ENCODE results near the gene TRIM33.
"Not testable (repeated sequence)": the region's sequence is repeated elsewhere in the genome, so short reads cannot be mapped to it uniquely, and the experiment has no call there.

Gene TRIM33

GRCh38 chr1:114443226-114443625 lies 67.8 kb downstream of the TRIM33 start:
- H3K27me3 ChIP-seq (ENCODE audit: low read depth, low read length) = not testable (repeated sequence)
- peaks cover 22 to 26% of the 10 kb centered on the region in 2 donors for H3K36me3 ChIP-seq (ENCODE audit: control insufficient read depth in 1 of 2, insufficient read depth in 2 of 2, low read length in 2 of 2)

DNA sequence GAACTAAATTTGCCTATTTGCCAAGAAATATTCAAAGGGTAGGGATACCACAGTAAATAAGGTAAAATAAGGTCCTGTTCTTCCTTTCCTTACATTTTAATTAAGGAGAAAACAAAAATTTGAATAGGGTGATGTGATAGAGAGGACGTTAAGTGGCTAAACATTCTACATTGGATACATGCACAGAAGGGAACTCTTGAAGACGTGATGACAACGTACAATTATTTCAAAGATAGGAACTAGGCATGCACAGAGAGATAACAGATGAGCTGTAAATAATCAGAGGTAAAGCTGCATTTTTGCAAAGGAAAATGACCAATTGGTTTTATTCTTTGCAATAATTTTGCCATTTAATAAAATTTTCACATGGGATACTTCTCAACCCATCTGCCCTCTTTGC lies 69.7 kb downstream of the TRIM33 start:
- H3K9me3 ChIP-seq (ENCODE audit: control insufficient read depth in 1 of 2, low read length in 2 of 2) = no peaks in the 10 kb centered on the region
- H3K4me3 ChIP-seq (ENCODE audit: low read depth in 1 of 2, low read length in 2 of 2) = no peak overlapping the region
- no peaks in the 10 kb centered on the region for H3K27me3 ChIP-seq (ENCODE audit: low read depth, low read length)
- H3K27ac ChIP-seq (ENCODE audit: low read length) = no peak overlapping the region
- no peaks in the 10 kb centered on the region for H3K4me1 ChIP-seq (ENCODE audit: control insufficient read depth in 1 of 2, insufficient read depth in 2 of 2, low read length in 2 of 2)
- peaks cover 22 to 24% of the 10 kb centered on the region in 2 donors for H3K36me3 ChIP-seq (ENCODE audit: control insufficient read depth in 1 of 2, insufficient read depth in 2 of 2, low read length in 2 of 2)

More at GRCh38 chr1:114443226-114443625, 67.8 kb downstream of the TRIM33 start:
- H3K4me3 ChIP-seq (ENCODE audit: low read depth in 1 of 2, low read length in 2 of 2); H3K27ac ChIP-seq (ENCODE audit: low read length); H3K9me3 ChIP-seq (ENCODE audit: control insufficient read depth in 1 of 2, low read length in 2 of 2); H3K4me1 ChIP-seq (ENCODE audit: control insufficient read depth in 1 of 2, insufficient read depth in 2 of 2, low read length in 2 of 2): not testable (repeated sequence)

GRCh38 chr1:114439369-114439768 lies 71.6 kb downstream of the TRIM33 start:
- H3K27ac ChIP-seq (ENCODE audit: low read length) = no peak overlapping the region

DNA sequence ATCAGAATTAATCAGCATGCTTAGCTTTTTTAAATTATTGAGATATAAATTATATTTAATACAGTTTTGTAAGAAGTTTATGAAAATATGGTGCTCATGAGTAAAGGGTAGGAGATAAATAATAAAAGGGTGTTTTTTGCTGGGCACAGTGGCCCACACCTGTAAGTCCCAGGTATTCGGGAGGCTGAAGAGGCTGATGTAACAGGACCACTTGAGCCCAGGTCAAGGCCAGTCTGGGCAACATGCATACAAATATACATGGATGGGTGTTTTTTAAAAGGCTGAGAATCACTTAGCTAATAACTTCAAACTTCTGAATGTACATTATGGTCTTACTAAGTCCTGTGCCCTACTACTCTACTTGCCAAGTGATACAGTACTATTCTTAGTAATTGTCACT lies 73.2 kb downstream of the TRIM33 start:
- Histone ChIP-seq H3K36me3 (ENCODE audit: control insufficient read depth in 1 of 2, insufficient read depth in 2 of 2, low read length in 2 of 2) (peaks cover 13 to 16% of the 10 kb centered on the region in 2 donors), H3K4me1 (ENCODE audit: control insufficient read depth in 1 of 2, insufficient read depth in 2 of 2, low read length in 2 of 2) (no peaks in the 10 kb centered on the region), H3K27me3 (ENCODE audit: low read depth, low read length) (no peaks in the 10 kb centered on the region), H3K27ac (ENCODE audit: low read length) (no peak overlapping the region), H3K4me3 (ENCODE audit: low read depth in 1 of 2, low read length in 2 of 2) (no peak overlapping the region), H3K9me3 (ENCODE audit: control insufficient read depth in 1 of 2, low read length in 2 of 2) (no peaks in the 10 kb centered on the region)

More at GRCh38 chr1:114439369-114439768, 71.6 kb downstream of the TRIM33 start:
- H3K27me3 ChIP-seq (ENCODE audit: low read depth, low read length) = no peaks in the 10 kb centered on the region
- no peaks in the 10 kb centered on the region for H3K9me3 ChIP-seq (ENCODE audit: control insufficient read depth in 1 of 2, low read length in 2 of 2)
- H3K36me3 ChIP-seq (ENCODE audit: control insufficient read depth in 1 of 2, insufficient read depth in 2 of 2, low read length in 2 of 2) = peaks cover 17 to 22% of the 10 kb centered on the region in 2 donors
- no peaks in the 10 kb centered on the region for H3K4me1 ChIP-seq (ENCODE audit: control insufficient read depth in 1 of 2, insufficient read depth in 2 of 2, low read length in 2 of 2)
- no peak overlapping the region for H3K4me3 ChIP-seq (ENCODE audit: low read depth in 1 of 2, low read length in 2 of 2)

DNA sequence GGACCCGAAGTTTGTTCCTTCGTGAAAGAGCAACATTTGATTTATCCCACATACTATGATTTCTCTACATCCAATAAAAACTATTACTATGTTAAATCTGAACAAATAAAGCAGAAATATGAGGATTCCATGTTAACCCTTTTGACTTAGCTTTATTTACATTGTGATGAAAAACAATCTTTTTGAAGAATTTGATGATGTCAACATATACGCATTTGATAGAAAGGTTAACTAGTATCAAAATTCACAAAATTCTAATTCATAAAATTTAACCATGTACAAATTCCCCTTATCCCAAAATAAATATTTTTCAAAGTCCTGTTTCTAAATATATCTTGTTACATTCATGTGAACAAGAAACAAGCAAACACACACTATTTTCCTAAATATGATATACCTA lies 74.2 kb downstream of the TRIM33 start:
- Histone ChIP-seq H3K9me3 (ENCODE audit: control insufficient read depth in 1 of 2, low read length in 2 of 2) (no peaks in the 10 kb centered on the region), H3K4me3 (ENCODE audit: low read depth in 1 of 2, low read length in 2 of 2) (no peak overlapping the region), H3K4me1 (ENCODE audit: control insufficient read depth in 1 of 2, insufficient read depth in 2 of 2, low read length in 2 of 2) (no peaks in the 10 kb centered on the region), H3K27me3 (ENCODE audit: low read depth, low read length) (no peaks in the 10 kb centered on the region), H3K36me3 (ENCODE audit: control insufficient read depth in 1 of 2, insufficient read depth in 2 of 2, low read length in 2 of 2) (peaks cover 13 to 16% of the 10 kb centered on the region in 2 donors), H3K27ac (ENCODE audit: low read length) (no peak overlapping the region)

- no peaks in the 10 kb centered on the region for H3K27me3 ChIP-seq (ENCODE audit: low read depth, low read length)
- no peak overlapping the region for H3K27ac ChIP-seq (ENCODE audit: low read length)
- no peak overlapping the region for H3K4me3 ChIP-seq (ENCODE audit: low read depth in 1 of 2, low read length in 2 of 2)
- H3K4me1 ChIP-seq (ENCODE audit: control insufficient read depth in 1 of 2, insufficient read depth in 2 of 2, low read length in 2 of 2) = no peaks in the 10 kb centered on the region
- H3K36me3 ChIP-seq (ENCODE audit: control insufficient read depth in 1 of 2, insufficient read depth in 2 of 2, low read length in 2 of 2) = peaks cover 4 to 6% of the 10 kb centered on the region in 2 donors
- H3K9me3 ChIP-seq (ENCODE audit: control insufficient read depth in 1 of 2, low read length in 2 of 2) = no peaks in the 10 kb centered on the region
Measured at GRCh38 chr1:114435088-114435715, 75.8 kb downstream of the TRIM33 start.

DNA sequence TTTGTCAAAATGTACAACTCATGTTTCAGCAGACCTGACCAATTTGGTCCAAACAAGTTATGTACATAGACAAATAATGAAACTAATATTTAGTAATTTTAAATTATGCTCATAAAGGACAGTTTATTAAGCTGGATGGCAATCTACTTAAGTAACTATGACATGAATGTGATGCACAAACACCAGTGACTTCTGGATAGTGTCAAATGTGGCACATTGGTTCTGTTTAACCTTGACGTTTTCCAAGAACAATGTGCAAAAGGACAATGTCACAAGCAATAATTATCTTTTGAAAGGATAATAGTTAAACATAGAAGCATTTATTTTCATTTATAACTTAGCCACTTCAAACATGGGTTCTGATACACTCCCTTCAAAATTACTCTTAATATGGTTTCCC lies 80.0 kb downstream of the TRIM33 start:
- Histone ChIP-seq H3K4me3 (ENCODE audit: low read depth in 1 of 2, low read length in 2 of 2) (no peak overlapping the region), H3K4me1 (ENCODE audit: control insufficient read depth in 1 of 2, insufficient read depth in 2 of 2, low read length in 2 of 2) (no peaks in the 10 kb centered on the region), H3K27me3 (ENCODE audit: low read depth, low read length) (no peaks in the 10 kb centered on the region), H3K36me3 (ENCODE audit: control insufficient read depth in 1 of 2, insufficient read depth in 2 of 2, low read length in 2 of 2) (peaks cover 1 to 2% of the 10 kb centered on the region in 2 donors), H3K27ac (ENCODE audit: low read length) (no peak overlapping the region), H3K9me3 (ENCODE audit: control insufficient read depth in 1 of 2, low read length in 2 of 2) (no peaks in the 10 kb centered on the region)

GRCh38 chr1:114428083-114428754 lies 82.8 kb downstream of the TRIM33 start:
- H3K4me3 ChIP-seq (ENCODE audit: low read depth in 1 of 2, low read length in 2 of 2) = no peak overlapping the region
- H3K36me3 ChIP-seq (ENCODE audit: control insufficient read depth in 1 of 2, insufficient read depth in 2 of 2, low read length in 2 of 2) = peaks cover 21 to 25% of the 10 kb centered on the region in 2 donors
- H3K27ac ChIP-seq (ENCODE audit: low read length) = no peak overlapping the region
- H3K27me3 ChIP-seq (ENCODE audit: low read depth, low read length) = no peaks in the 10 kb centered on the region
- H3K9me3 ChIP-seq (ENCODE audit: control insufficient read depth in 1 of 2, low read length in 2 of 2) = no peaks in the 10 kb centered on the region
- H3K4me1 ChIP-seq (ENCODE audit: control insufficient read depth in 1 of 2, insufficient read depth in 2 of 2, low read length in 2 of 2) = no peaks in the 10 kb centered on the region

DNA sequence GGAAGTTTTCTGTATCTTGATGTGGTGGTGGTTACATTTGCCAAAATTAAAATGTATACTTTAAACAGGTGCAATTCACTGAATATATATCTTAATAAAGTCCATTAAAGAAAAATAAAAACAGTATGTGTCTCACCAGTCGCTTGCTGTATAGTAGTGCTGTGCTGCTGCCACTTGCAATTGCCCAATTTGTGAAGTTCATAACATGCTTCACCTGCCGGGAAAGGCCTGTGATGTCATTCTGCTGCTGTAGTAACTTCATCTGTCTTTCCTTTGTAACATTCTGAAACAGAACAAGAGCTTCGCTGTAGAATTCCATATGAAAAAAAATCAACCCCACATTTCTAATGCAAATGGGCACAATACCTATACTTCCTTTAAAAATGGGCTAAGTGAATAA lies 83.4 kb downstream of the TRIM33 start:
- no peaks in the 10 kb centered on the region for H3K9me3 ChIP-seq (ENCODE audit: control insufficient read depth in 1 of 2, low read length in 2 of 2)
- H3K4me1 ChIP-seq (ENCODE audit: control insufficient read depth in 1 of 2, insufficient read depth in 2 of 2, low read length in 2 of 2) = no peaks in the 10 kb centered on the region
- peaks cover 21 to 25% of the 10 kb centered on the region in 2 donors for H3K36me3 ChIP-seq (ENCODE audit: control insufficient read depth in 1 of 2, insufficient read depth in 2 of 2, low read length in 2 of 2)
- no peaks in the 10 kb centered on the region for H3K27me3 ChIP-seq (ENCODE audit: low read depth, low read length)
- no peak overlapping the region for H3K4me3 ChIP-seq (ENCODE audit: low read depth in 1 of 2, low read length in 2 of 2)
- H3K27ac ChIP-seq (ENCODE audit: low read length) = no peak overlapping the region

- no peaks in the 10 kb centered on the region for H3K9me3 ChIP-seq (ENCODE audit: control insufficient read depth in 1 of 2, low read length in 2 of 2)
- no peak overlapping the region for H3K27ac ChIP-seq (ENCODE audit: low read length)
- H3K4me3 ChIP-seq (ENCODE audit: low read depth in 1 of 2, low read length in 2 of 2) = no peak overlapping the region
- peaks cover 49 to 55% of the 10 kb centered on the region in 2 donors for H3K36me3 ChIP-seq (ENCODE audit: control insufficient read depth in 1 of 2, insufficient read depth in 2 of 2, low read length in 2 of 2)
- no peaks in the 10 kb centered on the region for H3K4me1 ChIP-seq (ENCODE audit: control insufficient read depth in 1 of 2, insufficient read depth in 2 of 2, low read length in 2 of 2)
- H3K27me3 ChIP-seq (ENCODE audit: low read depth, low read length) = no peaks in the 10 kb centered on the region
Measured at GRCh38 chr1:114423455-114423854, 87.5 kb downstream of the TRIM33 start.

DNA sequence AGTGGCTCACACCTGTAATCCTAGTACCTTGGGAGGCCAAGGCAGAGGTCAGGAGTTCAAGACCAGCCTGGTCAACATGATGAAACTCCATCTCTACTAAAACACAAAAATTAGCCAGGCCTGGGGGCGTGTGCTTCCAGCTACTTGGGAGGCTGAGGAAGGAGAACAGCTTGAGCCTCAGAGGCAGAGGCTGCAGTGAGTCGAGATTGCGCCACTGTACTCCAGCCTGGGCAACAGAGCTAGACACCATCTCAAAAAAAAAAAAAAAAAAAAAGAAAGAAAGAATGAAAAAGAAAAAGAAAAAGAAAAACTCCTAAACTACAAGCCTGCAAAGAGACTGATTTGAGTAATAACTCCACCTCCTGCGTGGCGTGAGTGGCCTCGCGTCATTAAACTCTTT lies 92.1 kb downstream of the TRIM33 start:
- H3K36me3 ChIP-seq (ENCODE audit: control insufficient read depth in 1 of 2, insufficient read depth in 2 of 2, low read length in 2 of 2) = peaks cover 41 to 62% of the 10 kb centered on the region in 2 donors
- H3K9me3 ChIP-seq (ENCODE audit: control insufficient read depth in 1 of 2, low read length in 2 of 2); H3K27me3 ChIP-seq (ENCODE audit: low read depth, low read length); H3K4me1 ChIP-seq (ENCODE audit: control insufficient read depth in 1 of 2, insufficient read depth in 2 of 2, low read length in 2 of 2); H3K4me3 ChIP-seq (ENCODE audit: low read depth in 1 of 2, low read length in 2 of 2); H3K27ac ChIP-seq (ENCODE audit: low read length): not testable (repeated sequence)
